Hepatocyte (in vitro differentiated cells): Measurements from ENCODE around the gene TERB2. TPM values are rescaled to one million over a fixed set of nuclear protein-coding genes. Genes with fewer than 3 reads are reported as not detected.
"Not testable (repeated sequence)": the region's sequence is repeated elsewhere in the genome, so short reads cannot be mapped to it uniquely, and the experiment has no call there.

Source experiments
- DNase-seq: peaks from one replicate; pipeline ENCODE4 v3.0.0-alpha.2; 2016; ENCODE audit warnings: low spot score
- H2AFZ ChIP-seq: fragments of 200-600 bp; sonication (generic); 2 replicates; pipeline ENCODE4 v1.6.0; 2016; ENCODE audit warnings: antibody characterized with exemption, mild to moderate bottlenecking
- H3K27ac ChIP-seq: fragments of 200-600 bp; sonication (generic); 2 replicates; pipeline ENCODE4 v1.5.1; 2016; ENCODE audit warnings: mild to moderate bottlenecking
- H3K27me3 ChIP-seq: fragments of 200-600 bp; sonication (generic); 2 replicates; pipeline ENCODE4 v1.6.1; 2016
- H3K36me3 ChIP-seq: fragments of 200-600 bp; sonication (generic); replicated peaks from 2 replicates; pipeline ENCODE4 v1.5.1; 2016; ENCODE audit warnings: low read depth; ENCODE audit not compliant: insufficient read depth
- H3K4me1 ChIP-seq: fragments of 200-600 bp; sonication (generic); 2 replicates; pipeline ENCODE4 v1.5.1; 2016; ENCODE audit warnings: mild to moderate bottlenecking, moderate library complexity; ENCODE audit not compliant: insufficient read depth
- H3K4me2 ChIP-seq: fragments of 200-600 bp; sonication (generic); 2 replicates; pipeline ENCODE4 v1.6.0; 2016
- H3K4me3 ChIP-seq: fragments of 200-600 bp; sonication (generic); 2 replicates; pipeline ENCODE4 v1.5.1; 2016; ENCODE audit warnings: mild to moderate bottlenecking
- H3K79me2 ChIP-seq: fragments of 200-600 bp; sonication (generic); 2 replicates; pipeline ENCODE4 v1.6.0; 2017; ENCODE audit warnings: mild to moderate bottlenecking
- H3K9me2 ChIP-seq: fragments of 200-600 bp; sonication (generic); replicated peaks from 2 replicates; pipeline ENCODE4 v1.6.0; 2017; ENCODE audit warnings: mild to moderate bottlenecking; ENCODE audit not compliant: insufficient read depth
- H3K9me3 ChIP-seq: fragments of 200-600 bp; sonication (generic); 2 replicates; pipeline ENCODE4 v1.5.1; 2016; ENCODE audit warnings: low read depth, mild to moderate bottlenecking
- H4K20me1 ChIP-seq: fragments of 200-600 bp; sonication (generic); 2 replicates; pipeline ENCODE4 v1.6.0; 2016; ENCODE audit warnings: mild to moderate bottlenecking; ENCODE audit not compliant: insufficient read depth, poor library complexity, severe bottlenecking
- CTCF ChIP-seq: fragments of 200-600 bp; sonication (generic); IDR thresholded peaks from 2 replicates; pipeline ENCODE4 v1.5.1; 2016; ENCODE audit warnings: antibody characterized with exemption, mild to moderate bottlenecking; ENCODE audit not compliant: poor library complexity
- EZH2 ChIP-seq: fragments of 200-600 bp; sonication (generic); IDR thresholded peaks from 2 replicates; pipeline ENCODE4 v1.6.1; 2016; ENCODE audit warnings: antibody characterized with exemption, mild to moderate bottlenecking, borderline replicate concordance
- EZH2phosphoT487 ChIP-seq: fragments of 200-600 bp; sonication (generic); IDR thresholded peaks from one replicate; pipeline ENCODE4 v1.6.1; 2018; ENCODE audit warnings: antibody characterized with exemption, mild to moderate bottlenecking, low read depth, moderate library complexity; ENCODE audit not compliant: unreplicated experiment, severe bottlenecking
- WGBS: methylation state at CpG from one replicate; pipeline ENCODE4 v1.1.6; 2016; ENCODE audit warnings: low lambda C conversion rate; ENCODE audit errors: missing lambda C conversion rate; 5-methylcytosine and 5-hydroxymethylcytosine counted together
- polyA plus RNA-seq: library from polyadenylated mRNA; unstranded; fragments of >200 nt; fragmentation: Nextera tagmentation; extraction: Ambion mirVana; gene quantifications from 2 replicates; pipeline ENCODE4 v1.2.1, GENCODE V29; 2016
- total RNA-seq: library from RNA; depleted of rRNA; stranded (reverse); fragments of >200 nt; gene quantifications from 2 replicates; pipeline ENCODE4 v1.2.3, GENCODE V29; 2014

The TERB2 gene
- total and polyA plus RNA-seq, 2 experiments from 2014 or later: not detected

- Histone ChIP-seq H3K27ac (no peak overlapping the region), H3K4me2 (no peak overlapping the region), H3K79me2 (no peaks in the 10 kb centered on the region), H2AFZ (no peak overlapping the region), H3K9me3 (no peaks in the 10 kb centered on the region), H4K20me1 (no peaks in the 10 kb centered on the region), H3K9me2 (no peaks in the 10 kb centered on the region), H3K4me1 (peaks cover 11% of the 10 kb centered on the region), H3K27me3 (no peaks in the 10 kb centered on the region), H3K36me3 (no peaks in the 10 kb centered on the region), H3K4me3 (no peak overlapping the region)
- WGBS: 90% methylated on average over 1 of the region's 1 CpG
- DNase-seq: no peak
- TF ChIP-seq EZH2 (no peak), CTCF (no peak), EZH2phosphoT487 (no peak)
These were observed 38.4 kb upstream of the TERB2 start for GRCh38 chr15:44918136-44918535.

- H3K4me1 ChIP-seq, H4K20me1 ChIP-seq: not testable (repeated sequence)
These were observed 27.8 kb upstream of the TERB2 start for GRCh38 chr15:44928658-44929057.

GRCh38 chr15:44930283-44930682, 26.2 kb upstream of the TERB2 start:
- H3K36me3 ChIP-seq, H3K4me2 ChIP-seq, H3K27me3 ChIP-seq, H3K27ac ChIP-seq, H4K20me1 ChIP-seq, DNase-seq, H2AFZ ChIP-seq, H3K9me2 ChIP-seq, H3K4me1 ChIP-seq, H3K4me3 ChIP-seq, H3K9me3 ChIP-seq, H3K79me2 ChIP-seq: not testable (repeated sequence)
- WGBS: 70% methylated on average over 4 of the region's 4 CpGs

More at GRCh38 chr15:44928658-44929057, 27.8 kb upstream of the TERB2 start:
- H3K27me3 ChIP-seq, DNase-seq, H3K9me3 ChIP-seq, H3K36me3 ChIP-seq, H2AFZ ChIP-seq, H3K9me2 ChIP-seq, H3K4me2 ChIP-seq, H3K27ac ChIP-seq, H3K4me3 ChIP-seq, H3K79me2 ChIP-seq: not testable (repeated sequence)
- WGBS: 48% methylated on average over 1 of the region's 1 CpG

- not testable (repeated sequence) for H3K27ac ChIP-seq, H3K9me2 ChIP-seq, H3K79me2 ChIP-seq, H3K4me3 ChIP-seq, H3K36me3 ChIP-seq, H3K27me3 ChIP-seq, H3K4me2 ChIP-seq, H3K9me3 ChIP-seq, H2AFZ ChIP-seq, H4K20me1 ChIP-seq, DNase-seq, H3K4me1 ChIP-seq
- WGBS: 75% methylated on average over 3 of the region's 3 CpGs
These were observed 1.8 kb downstream of the TERB2 start for GRCh38 chr15:44958302-44958701.

- no peaks in the 10 kb centered on the region for H3K4me1 ChIP-seq
- no peak overlapping the region for H2AFZ ChIP-seq
- H3K27me3 ChIP-seq: no peaks in the 10 kb centered on the region
- no peaks in the 10 kb centered on the region for H4K20me1 ChIP-seq
- H3K9me3 ChIP-seq: no peaks in the 10 kb centered on the region
- H3K79me2 ChIP-seq: no peaks in the 10 kb centered on the region
- no peak overlapping the region for H3K4me3 ChIP-seq
- H3K36me3 ChIP-seq: no peaks in the 10 kb centered on the region
- WGBS: 80% methylated on average over 4 of the region's 4 CpGs
- H3K27ac ChIP-seq: no peak overlapping the region
- no peaks in the 10 kb centered on the region for H3K9me2 ChIP-seq
- TF ChIP-seq EZH2phosphoT487 (no peak), CTCF (no peak), EZH2 (no peak)
- no peak for DNase-seq
- no peak overlapping the region for H3K4me2 ChIP-seq
These were observed 12.0 kb downstream of the TERB2 start for GRCh38 chr15:44968475-44968874.
